ENCODE data around the gene IMPA2.

The IMPA2 gene

GRCh38 chr18:12031181-12031580 is 49.9 kb downstream of the IMPA2 start:
- H3K4me3 ChIP-seq (ENCODE audit: low read depth, low read length): no peak overlapping the region
- TF ChIP-seq, protein P1, sequence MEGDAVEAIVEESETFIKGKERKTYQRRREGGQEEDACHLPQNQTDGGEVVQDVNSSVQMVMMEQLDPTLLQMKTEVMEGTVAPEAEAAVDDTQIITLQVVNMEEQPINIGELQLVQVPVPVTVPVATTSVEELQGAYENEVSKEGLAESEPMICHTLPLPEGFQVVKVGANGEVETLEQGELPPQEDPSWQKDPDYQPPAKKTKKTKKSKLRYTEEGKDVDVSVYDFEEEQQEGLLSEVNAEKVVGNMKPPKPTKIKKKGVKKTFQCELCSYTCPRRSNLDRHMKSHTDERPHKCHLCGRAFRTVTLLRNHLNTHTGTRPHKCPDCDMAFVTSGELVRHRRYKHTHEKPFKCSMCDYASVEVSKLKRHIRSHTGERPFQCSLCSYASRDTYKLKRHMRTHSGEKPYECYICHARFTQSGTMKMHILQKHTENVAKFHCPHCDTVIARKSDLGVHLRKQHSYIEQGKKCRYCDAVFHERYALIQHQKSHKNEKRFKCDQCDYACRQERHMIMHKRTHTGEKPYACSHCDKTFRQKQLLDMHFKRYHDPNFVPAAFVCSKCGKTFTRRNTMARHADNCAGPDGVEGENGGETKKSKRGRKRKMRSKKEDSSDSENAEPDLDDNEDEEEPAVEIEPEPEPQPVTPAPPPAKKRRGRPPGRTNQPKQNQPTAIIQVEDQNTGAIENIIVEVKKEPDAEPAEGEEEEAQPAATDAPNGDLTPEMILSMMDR (IDR thresholded peaks at IDR 0.05; ENCODE audit: borderline replicate concordance, insufficient read depth, low read depth, low read length): no peak

- TF ChIP-seq, protein P1 (IDR thresholded peaks at IDR 0.05; ENCODE audit: borderline replicate concordance, insufficient read depth, low read depth, low read length): no peak
Measured at GRCh38 chr18:12031846-12032245, 50.5 kb downstream of the IMPA2 start.

GRCh38 chr18:12032786-12033642 is 51.7 kb downstream of the IMPA2 start:
- no peak overlapping the region for H3K4me3 ChIP-seq (ENCODE audit: low read depth, low read length)
- TF ChIP-seq, protein P1 (IDR thresholded peaks at IDR 0.05; ENCODE audit: borderline replicate concordance, insufficient read depth, low read depth, low read length): no peak

More at GRCh38 chr18:12031846-12032245, 50.5 kb downstream of the IMPA2 start:
- no peak overlapping the region for H3K4me3 ChIP-seq (ENCODE audit: low read depth, low read length)

GRCh38 chr18:12033643-12034025 is 52.3 kb downstream of the IMPA2 start:
- H3K4me3 ChIP-seq (ENCODE audit: low read depth, low read length): no peak overlapping the region
- TF ChIP-seq, protein P1 (IDR thresholded peaks at IDR 0.05; ENCODE audit: borderline replicate concordance, insufficient read depth, low read depth, low read length): no peak

- TF ChIP-seq, protein P1 (IDR thresholded peaks at IDR 0.05; ENCODE audit: borderline replicate concordance, insufficient read depth, low read depth, low read length): no peak
- H3K4me3 ChIP-seq (ENCODE audit: low read depth, low read length): no peak overlapping the region
Measured at GRCh38 chr18:12034241-12035100, 53.2 kb downstream of the IMPA2 start.

DNA sequence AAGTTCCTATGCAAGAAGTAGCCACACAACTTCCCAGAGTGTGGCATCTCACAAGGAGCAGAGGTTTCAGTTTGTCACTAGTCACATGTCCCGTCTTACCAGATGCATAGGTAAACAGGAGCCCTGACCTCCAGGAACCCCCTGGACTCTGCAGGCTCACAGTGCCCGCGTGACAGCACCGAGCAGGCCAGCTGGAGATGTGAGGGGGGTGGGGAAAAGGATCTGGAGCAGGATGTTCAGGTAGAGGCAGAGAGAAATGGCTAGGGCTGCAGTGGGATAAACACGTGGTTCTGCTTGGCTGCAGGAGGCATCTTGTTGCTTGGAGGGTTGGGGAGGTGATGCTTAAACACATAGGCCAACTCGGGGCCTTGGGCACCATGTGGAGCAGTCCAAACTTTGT is 54.2 kb downstream of the IMPA2 start:
- TF ChIP-seq, protein P1 (IDR thresholded peaks at IDR 0.05; ENCODE audit: borderline replicate concordance, insufficient read depth, low read depth, low read length): no peak
- no peak overlapping the region for H3K4me3 ChIP-seq (ENCODE audit: low read depth, low read length)

All from GM12875 (cell line).